GM18858 (cell line): Measurements from ENCODE around the gene RASAL2.
A peak's percentile ranks its signal among the peaks of the same experiment; 100 is the strongest.
"Not testable (repeated sequence)": the region's sequence is repeated elsewhere in the genome, so short reads cannot be mapped to it uniquely, and the experiment has no call there.

ENCODE experiments used
- ATAC-seq: cut with Tn5 transposase; IDR thresholded peaks from one replicate; pipeline ENCODE4 v1.9.1; 2021; ENCODE audit not compliant: unreplicated experiment

Gene RASAL2

GRCh38 chr1:178273707-178274410, 180.0 kb downstream of the RASAL2 start:
- ATAC-seq = no peak

- no peak for ATAC-seq
Observed at GRCh38 chr1:178275049-178275448, 181.1 kb downstream of the RASAL2 start.

- no peak for ATAC-seq
Observed at GRCh38 chr1:178275553-178275952, 181.6 kb downstream of the RASAL2 start.

DNA sequence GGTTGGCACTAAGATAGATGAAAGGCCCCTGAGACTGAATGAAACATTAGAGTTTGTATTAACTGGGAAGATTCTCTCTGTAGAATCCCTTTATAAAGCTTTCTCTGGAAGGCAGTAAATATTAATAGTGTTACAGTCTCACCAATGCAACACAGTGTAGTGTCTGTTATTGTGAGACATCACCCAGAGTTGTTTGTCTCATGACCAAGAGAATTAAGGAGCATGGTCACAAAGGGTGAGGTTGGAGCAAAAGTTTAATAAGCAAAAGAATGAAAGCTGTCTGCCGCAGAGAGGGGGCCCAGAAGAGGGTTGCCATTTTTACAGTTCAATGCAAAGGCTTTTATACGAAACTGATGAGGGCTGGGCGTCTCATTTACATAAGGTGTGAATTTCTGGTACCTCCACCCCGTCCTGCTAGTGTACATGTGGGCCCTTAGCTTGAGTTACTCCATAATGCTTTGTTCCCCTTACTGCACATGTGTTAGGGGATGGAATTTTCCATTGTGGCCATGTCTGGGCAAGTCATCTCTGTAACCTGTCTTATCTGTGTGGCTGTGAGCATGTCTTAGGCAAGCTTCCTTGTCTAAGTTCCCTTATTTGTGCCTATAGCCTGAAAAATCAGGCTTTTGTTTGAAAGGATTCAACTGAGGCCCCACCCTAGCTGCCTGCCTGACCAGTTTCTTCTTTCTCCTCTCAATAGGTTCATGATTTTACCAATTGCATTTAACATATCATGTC, 184.1 kb downstream of the RASAL2 start:
- ATAC-seq = no peak

- ATAC-seq = no peak
Observed at GRCh38 chr1:178278916-178279686, 185.2 kb downstream of the RASAL2 start.

- ATAC-seq = no peak
Observed at GRCh38 chr1:178282949-178283367, 189.1 kb downstream of the RASAL2 start.

DNA sequence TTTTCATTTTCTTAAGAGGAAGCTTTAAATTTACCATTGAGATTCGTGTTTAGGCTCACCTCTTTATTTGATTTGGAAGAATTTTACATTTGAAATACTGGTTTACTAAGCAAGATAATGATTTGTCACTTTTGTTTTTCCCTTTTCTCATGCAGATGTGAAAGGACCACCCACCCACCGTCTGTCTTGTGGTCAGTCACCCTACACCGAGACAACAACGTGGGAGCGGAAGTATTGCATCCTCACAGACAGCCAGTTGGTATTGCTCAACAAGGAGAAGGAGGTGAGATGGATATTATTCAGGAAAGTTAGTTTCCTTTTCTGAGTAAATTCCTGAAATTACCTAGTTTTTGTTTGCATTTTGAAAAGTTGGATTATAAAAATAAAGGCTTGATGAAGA, 189.5 kb downstream of the RASAL2 start:
- no peak for ATAC-seq

DNA sequence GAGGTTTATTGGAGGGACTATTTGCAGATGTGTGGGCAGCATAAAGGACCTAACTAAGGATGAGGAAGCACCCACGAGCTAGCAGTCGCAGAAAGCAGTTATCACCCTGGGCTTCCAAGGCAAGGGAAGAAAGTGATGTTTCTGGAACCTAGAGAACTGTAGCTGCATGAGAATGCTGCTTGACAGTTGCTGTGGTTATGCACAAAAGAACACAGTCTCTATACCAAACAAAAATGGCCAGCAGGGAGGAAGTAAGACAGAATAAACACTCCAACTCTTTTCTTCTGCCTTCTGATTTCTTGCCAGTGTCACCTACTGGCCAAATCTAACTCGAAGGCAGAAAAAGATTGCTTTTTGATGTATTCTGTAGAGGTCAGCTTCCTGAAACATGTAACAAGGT, 190.2 kb downstream of the RASAL2 start:
- ATAC-seq = no peak

- no peak for ATAC-seq
Observed at GRCh38 chr1:178291166-178291565, 197.3 kb downstream of the RASAL2 start.

DNA sequence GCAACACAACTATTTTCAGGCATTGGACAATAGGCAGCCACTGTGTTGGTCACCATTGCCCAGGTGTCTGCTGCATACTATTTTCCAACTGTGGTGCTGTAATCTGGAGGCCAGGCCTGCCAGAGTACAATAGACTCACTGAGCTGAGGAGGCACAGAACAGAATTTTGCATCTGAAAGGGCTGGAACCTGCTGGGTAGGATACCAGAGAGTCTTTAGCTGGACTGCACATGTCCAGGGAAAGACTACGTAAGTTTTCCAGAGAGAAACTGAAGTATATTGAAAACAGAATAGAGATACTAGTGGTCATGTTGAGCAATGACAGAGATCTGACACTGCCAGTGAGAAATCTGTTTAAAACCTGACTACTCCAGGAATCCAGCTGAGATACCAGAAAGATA, 200.8 kb downstream of the RASAL2 start:
- ATAC-seq = no peak

- ATAC-seq = no peak
Observed at GRCh38 chr1:178300352-178300699, 206.4 kb downstream of the RASAL2 start.

DNA sequence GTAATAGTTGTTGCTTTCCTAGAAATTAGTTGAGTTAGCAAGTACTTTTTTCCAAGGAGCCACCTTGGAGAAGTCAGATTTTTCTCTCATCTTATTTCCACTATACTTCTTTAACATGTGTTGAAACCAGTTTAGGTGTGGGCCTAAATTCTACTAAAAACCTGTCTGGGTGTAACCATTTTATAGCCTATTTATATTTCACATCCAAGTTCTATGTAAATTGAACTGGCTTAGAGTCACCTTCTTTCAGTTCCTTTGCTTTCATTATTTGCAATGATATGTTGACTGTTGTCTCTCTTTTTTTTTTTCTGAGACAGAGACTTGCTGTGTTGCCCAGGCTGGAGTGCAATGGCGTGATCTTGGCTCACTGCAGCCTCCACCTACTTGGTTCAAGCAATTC, 207.2 kb downstream of the RASAL2 start:
- ATAC-seq = no peak

GRCh38 chr1:178307264-178307663, 213.4 kb downstream of the RASAL2 start:
- no peak for ATAC-seq

DNA sequence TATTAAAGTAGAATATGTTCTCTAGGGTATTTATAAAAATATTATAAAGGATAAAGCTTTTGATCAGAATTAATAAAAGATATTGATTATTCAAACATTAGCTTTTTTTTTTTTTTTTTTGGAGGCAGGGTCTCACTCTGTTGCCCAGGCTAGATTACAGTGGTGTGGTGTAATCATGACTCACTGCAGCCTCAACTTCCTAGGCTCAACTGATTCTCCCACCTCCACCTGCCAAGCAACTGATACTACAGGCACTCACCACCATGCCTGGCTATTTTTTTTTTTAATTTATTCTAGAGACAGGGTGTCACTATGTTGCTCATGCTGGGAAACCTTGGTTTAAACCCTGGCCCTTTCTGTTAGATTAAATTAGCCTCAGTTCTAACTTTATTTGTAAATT, 214.5 kb downstream of the RASAL2 start:
- no peak for ATAC-seq

- ATAC-seq = peak; percentile 80
Observed at GRCh38 chr1:178310685-178311105, 216.8 kb downstream of the RASAL2 start.

DNA sequence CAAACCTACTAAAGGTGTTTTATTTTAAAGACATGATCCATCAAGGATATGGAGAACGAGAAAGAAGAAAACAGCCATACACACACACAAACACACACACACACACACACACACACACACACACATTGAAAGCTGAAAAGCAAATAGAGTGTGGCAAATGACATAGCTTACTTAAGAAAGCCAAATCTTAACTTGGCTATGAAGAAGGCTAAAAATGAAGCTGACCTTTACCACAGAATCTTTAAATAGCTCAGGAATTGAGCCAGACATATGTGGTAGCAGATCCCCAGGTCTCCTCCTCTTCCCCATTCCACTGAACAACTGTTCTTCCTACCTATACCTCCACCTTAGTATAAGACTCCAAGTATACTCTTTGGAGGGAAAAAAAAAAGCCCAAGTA, 217.3 kb downstream of the RASAL2 start:
- ATAC-seq = no peak

GRCh38 chr1:178320280-178320982, 226.5 kb downstream of the RASAL2 start:
- ATAC-seq = not testable (repeated sequence)

DNA sequence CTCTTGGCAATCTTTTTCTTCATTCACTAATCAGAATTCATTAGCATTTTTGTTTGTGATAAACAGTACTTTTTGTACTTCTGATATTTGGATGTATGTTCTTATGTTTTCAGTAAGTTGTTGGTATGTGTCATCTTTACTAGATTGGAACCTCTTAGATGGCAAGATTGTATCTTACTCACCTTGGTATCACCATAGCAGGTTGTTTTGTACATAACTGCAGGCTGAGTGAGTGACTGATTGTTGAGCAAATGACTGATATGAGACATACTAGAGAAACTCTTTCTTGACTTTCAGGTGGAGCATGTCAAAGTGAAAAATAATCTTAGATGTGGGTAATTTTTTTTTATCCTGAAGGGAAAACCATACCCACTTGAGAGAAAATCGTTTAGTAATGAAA, 229.2 kb downstream of the RASAL2 start:
- ATAC-seq = no peak

DNA sequence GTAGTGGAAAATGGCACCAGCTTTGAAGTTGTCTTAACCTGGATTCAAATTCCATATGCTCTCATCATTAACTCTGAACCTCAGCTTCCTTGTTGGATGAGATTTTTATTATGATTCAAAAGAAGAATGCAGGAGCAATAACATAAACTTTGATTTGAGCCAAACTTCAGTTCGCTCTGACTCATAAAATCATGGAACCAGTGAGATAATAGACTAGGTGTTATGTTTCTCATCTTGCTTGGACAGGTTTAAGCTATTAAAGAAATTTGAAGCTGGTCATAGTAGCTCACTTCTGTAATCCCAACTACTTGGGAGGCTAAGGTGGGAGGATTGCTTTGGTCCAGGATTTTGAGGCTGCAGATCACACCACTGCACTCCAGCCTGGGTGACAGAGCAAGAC, 230.1 kb downstream of the RASAL2 start:
- ATAC-seq = no peak

DNA sequence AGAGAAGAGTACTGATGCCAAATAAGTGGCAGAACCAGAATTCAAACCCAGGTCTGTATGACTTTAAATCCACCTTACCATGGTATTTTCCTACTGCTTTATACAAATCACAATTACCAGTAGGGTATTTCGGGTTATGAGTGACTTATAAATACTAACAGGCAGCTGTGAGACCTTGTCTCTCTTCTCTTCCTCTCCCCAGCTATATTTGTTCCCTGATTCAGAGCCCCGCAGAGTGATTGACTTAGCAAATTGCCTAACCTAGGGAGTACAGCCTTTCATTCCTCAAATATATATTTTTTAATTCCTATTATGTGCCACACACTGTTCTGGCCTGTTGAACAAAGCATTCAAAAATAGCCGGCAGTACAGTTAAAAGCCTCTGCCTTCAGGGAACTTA, 234.8 kb downstream of the RASAL2 start:
- ATAC-seq = no peak

DNA sequence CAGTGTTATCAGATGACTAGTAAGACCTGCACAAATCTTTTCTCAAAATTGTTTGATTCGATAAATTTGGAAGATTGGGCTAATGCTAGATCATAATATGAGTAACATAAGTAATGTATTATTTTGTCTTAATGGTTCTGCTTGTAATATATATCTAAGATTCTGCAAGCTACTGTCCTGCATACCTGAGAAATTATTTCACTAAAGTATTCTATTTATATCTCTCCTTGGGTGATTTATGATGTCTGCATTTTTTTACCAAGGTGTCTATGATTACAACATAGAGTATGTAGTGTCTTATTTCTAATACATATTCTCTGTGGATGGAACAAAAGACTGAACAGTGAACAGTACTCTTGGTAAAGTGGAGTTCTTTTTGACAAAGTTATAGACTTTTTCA, 236.2 kb downstream of the RASAL2 start:
- no peak for ATAC-seq
